K562 (cell line): ENCODE measurements around the gene EXOC3L2. TPM values are rescaled to one million over a fixed set of nuclear protein-coding genes. Genes with fewer than 3 reads are reported as not detected.
A peak's percentile ranks its signal among the peaks of the same experiment; 100 is the strongest.

Experiments used
- ARHGAP35 ChIP-seq: fragments of 450-650 bp; IDR thresholded peaks from 2 replicates; pipeline ENCODE4 v1.6.1; 2018; ENCODE audit not compliant: partially characterized antibody
- CAMTA2 ChIP-seq: fragments of 250-450 bp; sonication (Bioruptor Pico); conservative IDR thresholded peaks from 2 replicates; pipeline ENCODE4 v1.5.1; 2022
- EP300 ChIP-seq: IDR thresholded peaks from 2 replicates; pipeline ENCODE4 v1.6.1; 2012; ENCODE audit warnings: low read length, improper control_type of control experiment
- FOXJ3 ChIP-seq: sonication (generic); formaldehyde crosslinking; IDR thresholded peaks from 2 replicates; pipeline ENCODE4 v1.4.0; 2020; ENCODE audit warnings: mild to moderate bottlenecking, missing genetic modification reagents
- GATAD2A ChIP-seq: fragments of 450-650 bp; IDR thresholded peaks from 2 replicates; pipeline ENCODE4 v1.6.1; 2017
- HMGXB4 ChIP-seq: sonication (generic); formaldehyde crosslinking; IDR thresholded peaks from 2 replicates; pipeline ENCODE4 v1.8.1; 2023; ENCODE audit warnings: mild to moderate bottlenecking, missing genetic modification reagents
- HNRNPL ChIP-seq: fragments of 200-400 bp; formaldehyde crosslinking; IDR thresholded peaks from 2 replicates; pipeline ENCODE4 v1.6.1; 2017; ENCODE audit warnings: low read depth, mild to moderate bottlenecking, low read length
- KLF6 ChIP-seq: fragments of 250-450 bp; sonication (Bioruptor Pico); IDR thresholded peaks from 2 replicates; pipeline ENCODE4 v1.4.0; 2020; ENCODE audit warnings: mild to moderate bottlenecking, moderate library complexity, borderline replicate concordance
- MEF2A ChIP-seq: IDR thresholded peaks from 2 replicates; pipeline ENCODE4 v1.6.1; 2011; ENCODE audit warnings: low read depth, mild to moderate bottlenecking, low read length, moderate library complexity; ENCODE audit not compliant: control insufficient read depth
- RBBP5 ChIP-seq: fragments of 200-600 bp; sonication (generic); IDR thresholded peaks from 2 replicates; pipeline ENCODE4 v1.6.1; 2012; ENCODE audit warnings: borderline replicate concordance, mild to moderate bottlenecking, low read length, control low read depth, inconsistent platforms; ENCODE audit not compliant: insufficient read depth, poor library complexity, severe bottlenecking
- SRSF9 ChIP-seq: fragments of 200-400 bp; formaldehyde crosslinking; IDR thresholded peaks from 2 replicates; pipeline ENCODE4 v1.6.1; 2017; ENCODE audit warnings: low read depth, low read length, borderline replicate concordance
- TAF15 ChIP-seq: fragments of 200-400 bp; formaldehyde crosslinking; IDR thresholded peaks from 2 replicates; pipeline ENCODE4 v1.6.1; 2017; ENCODE audit warnings: mild to moderate bottlenecking, low read depth, low read length, moderate library complexity
- TSHZ1 ChIP-seq: fragments of 250-450 bp; sonication (Bioruptor Pico); IDR thresholded peaks from 2 replicates; pipeline ENCODE4 v1.4.0; 2020; ENCODE audit warnings: mild to moderate bottlenecking, moderate library complexity
- XRCC5 ChIP-seq: fragments of 200-400 bp; formaldehyde crosslinking; IDR thresholded peaks from 2 replicates; pipeline ENCODE4 v1.6.1; 2017; ENCODE audit warnings: low read depth, mild to moderate bottlenecking, low read length
- ZBTB8A ChIP-seq: fragments of 450-650 bp; IDR thresholded peaks from 2 replicates; pipeline ENCODE4 v1.6.1; 2018; ENCODE audit warnings: mild to moderate bottlenecking, moderate library complexity; ENCODE audit not compliant: partially characterized antibody
- ZNF274 ChIP-seq: IDR thresholded peaks from 2 replicates; pipeline ENCODE4 v1.6.1; 2011; ENCODE audit warnings: low read depth, mild to moderate bottlenecking, low read length, moderate library complexity, borderline replicate concordance
- polyA plus RNA-seq, 8 experiments: library from polyadenylated mRNA; depleted of rRNA in 4 of 8; stranded (reverse) in 5 of 8; unstranded in 3 of 8; fragments of >200 nt; fragmentation: Nextera tagmentation in 2 of 8; fragmentation: Illumina TruSeq in 1 of 8; extraction: Ambion mirVana in 2 of 8; extraction: Trizol in 1 of 8; gene quantifications; 2 replicates each; pipeline versions ENCODE4 v1.2.1 to v1.2.3, GENCODE V29; 2011 to 2014; ENCODE audit warnings: inconsistent platforms in 1 of 8, missing spikeins in 1 of 8
- total RNA-seq, 7 experiments: library from RNA; depleted of rRNA in 6 of 7; stranded (reverse); fragments of >200 nt in 6 of 7; fragmentation: Illumina TruSeq in 2 of 7; extraction: Trizol in 2 of 7; gene quantifications; 2 replicates each; pipeline versions ENCODE4 v1.2.1 to v1.2.3, GENCODE V29; 2011 to 2021; ENCODE audit warnings: low replicate concordance in 1 of 7
- TF ChIP-seq, protein P1 (sequence below): IDR thresholded peaks from 2 replicates; pipeline ENCODE4 v1.6.1; 2011; ENCODE audit warnings: borderline replicate concordance, low read depth, mild to moderate bottlenecking, moderate library complexity, low read length; ENCODE audit not compliant: insufficient read depth, poor library complexity, severe bottlenecking
- TF ChIP-seq, protein P2 (sequence below): fragments of 450-650 bp; formaldehyde crosslinking; IDR thresholded peaks from 2 replicates; pipeline ENCODE4 v1.4.0; 2020; ENCODE audit warnings: mild to moderate bottlenecking, moderate library complexity

Gene EXOC3L2
- total and polyA plus RNA-seq, 9 of the 15 experiments (the other 6 are each of a cell fraction or from before 2014, with no cell fraction given) = 0.31 to 19.0 (median 2.4) TPM

DNA sequence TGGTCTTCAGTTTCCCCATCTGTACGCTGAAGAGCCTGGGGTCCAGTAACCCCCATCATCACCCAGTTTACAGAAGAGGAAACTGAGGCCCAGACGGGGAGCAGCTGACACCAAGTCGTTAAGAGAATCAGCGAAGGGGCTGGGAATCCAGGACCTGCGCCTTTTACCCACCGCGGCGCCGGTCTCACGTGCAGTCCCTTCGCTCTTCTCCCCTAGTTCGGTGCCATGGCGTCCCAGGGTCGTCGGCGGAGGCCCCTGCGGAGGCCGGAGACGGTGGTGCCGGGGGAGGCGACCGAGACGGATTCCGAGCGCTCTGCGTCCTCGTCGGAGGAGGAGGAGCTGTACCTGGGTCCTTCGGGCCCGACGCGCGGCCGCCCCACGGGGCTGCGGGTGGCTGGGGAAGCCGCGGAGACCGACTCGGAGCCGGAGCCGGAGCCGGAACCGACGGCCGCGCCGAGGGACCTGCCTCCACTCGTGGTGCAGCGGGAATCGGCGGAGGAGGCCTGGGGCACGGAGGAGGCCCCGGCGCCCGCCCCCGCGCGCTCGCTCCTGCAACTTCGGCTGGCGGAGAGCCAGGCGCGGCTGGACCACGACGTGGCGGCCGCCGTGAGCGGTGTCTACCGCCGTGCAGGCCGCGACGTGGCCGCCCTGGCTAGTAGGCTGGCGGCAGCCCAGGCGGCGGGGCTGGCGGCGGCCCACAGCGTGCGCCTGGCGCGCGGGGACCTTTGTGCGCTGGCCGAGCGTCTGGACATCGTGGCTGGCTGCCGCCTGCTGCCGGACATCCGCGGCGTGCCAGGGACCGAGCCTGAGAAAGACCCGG lies 65.9 kb downstream of the EXOC3L2 start (continued):
- TF ChIP-seq TSHZ1 = no peak
- TF ChIP-seq KLF6 = no peak
- TF ChIP-seq ARHGAP35 = no peak
- TF ChIP-seq RBBP5 = peak; percentile 62
- no peak for TF ChIP-seq ZBTB8A
- no peak for TF ChIP-seq MEF2A
- TF ChIP-seq XRCC5 = 0 out of 2 replicates have a peak, but pooled peaks have one; percentile 15
- TF ChIP-seq HNRNPL = no peak; the same call in 1 of the 2 replicates
- no peak for TF ChIP-seq TAF15
- TF ChIP-seq SRSF9 = no peak
- TF ChIP-seq FOXJ3 (CRISPR knock-in tag) = no peak
- TF ChIP-seq, protein P1, sequence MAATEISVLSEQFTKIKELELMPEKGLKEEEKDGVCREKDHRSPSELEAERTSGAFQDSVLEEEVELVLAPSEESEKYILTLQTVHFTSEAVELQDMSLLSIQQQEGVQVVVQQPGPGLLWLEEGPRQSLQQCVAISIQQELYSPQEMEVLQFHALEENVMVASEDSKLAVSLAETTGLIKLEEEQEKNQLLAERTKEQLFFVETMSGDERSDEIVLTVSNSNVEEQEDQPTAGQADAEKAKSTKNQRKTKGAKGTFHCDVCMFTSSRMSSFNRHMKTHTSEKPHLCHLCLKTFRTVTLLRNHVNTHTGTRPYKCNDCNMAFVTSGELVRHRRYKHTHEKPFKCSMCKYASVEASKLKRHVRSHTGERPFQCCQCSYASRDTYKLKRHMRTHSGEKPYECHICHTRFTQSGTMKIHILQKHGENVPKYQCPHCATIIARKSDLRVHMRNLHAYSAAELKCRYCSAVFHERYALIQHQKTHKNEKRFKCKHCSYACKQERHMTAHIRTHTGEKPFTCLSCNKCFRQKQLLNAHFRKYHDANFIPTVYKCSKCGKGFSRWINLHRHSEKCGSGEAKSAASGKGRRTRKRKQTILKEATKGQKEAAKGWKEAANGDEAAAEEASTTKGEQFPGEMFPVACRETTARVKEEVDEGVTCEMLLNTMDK = no peak
- 0 out of 2 replicates have a peak, but pooled peaks have one; percentile 23 for TF ChIP-seq CAMTA2 (CRISPR knock-in tag)
- no peak for TF ChIP-seq ZNF274
- TF ChIP-seq EP300 = no peak
- peak; percentile 92 for TF ChIP-seq HMGXB4
- no peak for TF ChIP-seq GATAD2A
- TF ChIP-seq, protein P2, sequence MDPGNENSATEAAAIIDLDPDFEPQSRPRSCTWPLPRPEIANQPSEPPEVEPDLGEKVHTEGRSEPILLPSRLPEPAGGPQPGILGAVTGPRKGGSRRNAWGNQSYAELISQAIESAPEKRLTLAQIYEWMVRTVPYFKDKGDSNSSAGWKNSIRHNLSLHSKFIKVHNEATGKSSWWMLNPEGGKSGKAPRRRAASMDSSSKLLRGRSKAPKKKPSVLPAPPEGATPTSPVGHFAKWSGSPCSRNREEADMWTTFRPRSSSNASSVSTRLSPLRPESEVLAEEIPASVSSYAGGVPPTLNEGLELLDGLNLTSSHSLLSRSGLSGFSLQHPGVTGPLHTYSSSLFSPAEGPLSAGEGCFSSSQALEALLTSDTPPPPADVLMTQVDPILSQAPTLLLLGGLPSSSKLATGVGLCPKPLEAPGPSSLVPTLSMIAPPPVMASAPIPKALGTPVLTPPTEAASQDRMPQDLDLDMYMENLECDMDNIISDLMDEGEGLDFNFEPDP (CRISPR knock-in tag) = no peak
